ENCODE data around the gene PGAM5.

DNA sequence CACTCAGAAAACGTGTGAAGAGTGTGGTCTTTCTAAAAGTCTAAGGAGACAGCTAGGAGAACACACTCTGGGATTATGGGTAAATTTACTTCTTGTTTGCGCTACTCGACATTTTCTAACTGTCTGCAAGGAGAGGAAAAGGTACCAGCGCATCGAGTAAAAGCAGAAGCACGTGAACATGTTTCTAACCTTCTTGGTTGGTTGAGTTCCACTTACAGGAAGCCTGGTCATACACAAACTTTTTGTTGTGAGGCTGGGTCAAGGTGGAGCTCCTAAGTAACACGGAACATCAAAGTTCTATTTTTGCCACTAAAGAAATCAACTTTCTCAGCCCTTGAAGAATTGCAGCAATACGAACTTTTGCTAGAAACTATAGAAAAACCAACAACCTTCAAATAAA, 31.0 kb downstream of the PGAM5 start:
- no peak for TF ChIP-seq POLR2A (IDR thresholded peaks at IDR 0.05)
- TF ChIP-seq, protein P1, sequence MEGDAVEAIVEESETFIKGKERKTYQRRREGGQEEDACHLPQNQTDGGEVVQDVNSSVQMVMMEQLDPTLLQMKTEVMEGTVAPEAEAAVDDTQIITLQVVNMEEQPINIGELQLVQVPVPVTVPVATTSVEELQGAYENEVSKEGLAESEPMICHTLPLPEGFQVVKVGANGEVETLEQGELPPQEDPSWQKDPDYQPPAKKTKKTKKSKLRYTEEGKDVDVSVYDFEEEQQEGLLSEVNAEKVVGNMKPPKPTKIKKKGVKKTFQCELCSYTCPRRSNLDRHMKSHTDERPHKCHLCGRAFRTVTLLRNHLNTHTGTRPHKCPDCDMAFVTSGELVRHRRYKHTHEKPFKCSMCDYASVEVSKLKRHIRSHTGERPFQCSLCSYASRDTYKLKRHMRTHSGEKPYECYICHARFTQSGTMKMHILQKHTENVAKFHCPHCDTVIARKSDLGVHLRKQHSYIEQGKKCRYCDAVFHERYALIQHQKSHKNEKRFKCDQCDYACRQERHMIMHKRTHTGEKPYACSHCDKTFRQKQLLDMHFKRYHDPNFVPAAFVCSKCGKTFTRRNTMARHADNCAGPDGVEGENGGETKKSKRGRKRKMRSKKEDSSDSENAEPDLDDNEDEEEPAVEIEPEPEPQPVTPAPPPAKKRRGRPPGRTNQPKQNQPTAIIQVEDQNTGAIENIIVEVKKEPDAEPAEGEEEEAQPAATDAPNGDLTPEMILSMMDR (IDR thresholded peaks at IDR 0.05) = no peak
